ENCODE data around the gene WT1. TPM values are rescaled to one million over a fixed set of nuclear protein-coding genes. Genes with fewer than 3 reads are reported as not detected.

WT1 gene
- total and polyA plus RNA-seq, 2 of the 13 experiments (the other 11 are each of a cell fraction or from before 2014, with no cell fraction given): 0.15 to 0.31 TPM

DNA sequence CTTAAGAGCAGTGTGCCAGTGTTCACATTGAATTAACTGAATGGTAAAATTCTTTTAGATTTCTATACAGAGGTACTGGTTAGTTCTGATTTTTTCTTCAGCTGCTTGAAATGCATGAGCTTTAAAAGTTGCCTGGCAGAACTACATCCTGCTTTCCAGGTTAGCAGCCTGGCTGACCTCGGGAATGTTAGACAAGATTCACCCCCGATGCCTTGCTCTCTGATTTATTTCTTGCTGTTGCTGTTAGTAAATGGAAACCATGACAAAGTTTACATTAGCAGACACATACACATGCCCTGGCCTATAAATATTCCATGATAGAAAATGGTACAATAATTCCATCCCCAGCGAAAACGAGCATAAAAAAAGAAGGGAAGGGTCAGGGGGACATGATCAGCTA is 47.0 kb downstream of the WT1 start (continued):
- TF ChIP-seq ZNF776 (CRISPR knock-in tag; IDR thresholded peaks at IDR 0.05) (no peak), SP2 (CRISPR knock-in tag; IDR thresholded peaks at IDR 0.05) (no peak), ZNF549 (CRISPR knock-in tag; IDR thresholded peaks at IDR 0.05) (no peak)

DNA sequence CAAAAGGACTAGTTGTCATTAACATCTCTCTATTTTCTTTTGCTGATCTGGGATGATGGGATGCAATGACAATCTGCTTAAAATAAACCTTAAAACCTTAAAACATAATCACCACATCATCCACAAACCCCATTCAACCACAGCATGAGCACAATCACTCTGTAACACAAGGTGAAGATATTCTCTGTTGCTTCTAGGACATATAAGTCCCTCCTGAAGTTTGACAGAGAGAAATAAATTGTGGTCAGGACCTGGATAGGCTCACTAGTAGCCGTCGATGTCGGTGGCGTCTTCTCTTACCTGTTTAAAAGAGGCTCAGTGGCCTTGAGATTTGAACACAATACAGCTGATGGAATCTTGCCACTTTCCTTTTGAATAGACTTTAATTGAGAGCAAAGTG is 47.9 kb downstream of the WT1 start:
- Histone ChIP-seq H3K4me1 (ENCODE audit: insufficient read depth, low read length) (no peaks in the 10 kb centered on the region), H4K20me1 (ENCODE audit: insufficient read depth, low read length) (no peaks in the 10 kb centered on the region), H3K27me3 (ENCODE audit: control insufficient read depth in 1 of 2, insufficient read depth in 2 of 2, low read length in 2 of 2) (peaks cover 2 to 33% of the 10 kb centered on the region in 2 experiments; a peak in 3 of 5 replicates), H3K4me3 (replicated peaks in 1 of 3; ENCODE audit: insufficient read depth in 1 of 3, low read depth in 2 of 3, low read length in 3 of 3) (no peak overlapping the region), H3K36me3 (replicated peaks in 1 of 2; ENCODE audit: control insufficient read depth in 1 of 2, insufficient read depth in 2 of 2, low read length in 2 of 2) (no peaks in the 10 kb centered on the region), H2AFZ (ENCODE audit: low read length) (no peak overlapping the region), H3K27ac (ENCODE audit: extremely low read length, insufficient read depth, low read length) (no peak overlapping the region), H3K4me2 (ENCODE audit: low read depth, low read length) (no peak overlapping the region), H3K9ac (ENCODE audit: insufficient read depth, low read depth, low read length) (no peak overlapping the region), H3K79me2 (ENCODE audit: insufficient read depth, low read length) (no peaks in the 10 kb centered on the region), H3K9me3 (ENCODE audit: low read length) (no peaks in the 10 kb centered on the region)
- FAIRE-seq: no peak
- 23% methylated on average over 4 of the region's 4 CpGs for WGBS (ENCODE audit: low lambda C conversion rate)
- POLR2A ChIA-PET: no interaction called here
- in situ Hi-C loops (cut with HindIII; ENCODE audit: extremely low pct_ligation_motif_present, low pct_unique_long_range_greater_than_20kb) (no loop called here), intact Hi-C loops (cut with micrococcal nuclease; ENCODE audit: unreplicated experiment) (no loop called here)
- no TSS peak for BruUV-seq (replicated peaks)
- CTCF ChIA-PET (ENCODE audit: low intra/inter-chr PET ratio, low total read pairs): no interaction called here
- TF ChIP-seq SMARCC2 (IDR thresholded peaks at IDR 0.05): no peak
- no peak for TF ChIP-seq CBX5 (CRISPR knock-in tag; IDR thresholded peaks at IDR 0.05; ENCODE audit: borderline replicate concordance)
- TF ChIP-seq, protein P1, sequence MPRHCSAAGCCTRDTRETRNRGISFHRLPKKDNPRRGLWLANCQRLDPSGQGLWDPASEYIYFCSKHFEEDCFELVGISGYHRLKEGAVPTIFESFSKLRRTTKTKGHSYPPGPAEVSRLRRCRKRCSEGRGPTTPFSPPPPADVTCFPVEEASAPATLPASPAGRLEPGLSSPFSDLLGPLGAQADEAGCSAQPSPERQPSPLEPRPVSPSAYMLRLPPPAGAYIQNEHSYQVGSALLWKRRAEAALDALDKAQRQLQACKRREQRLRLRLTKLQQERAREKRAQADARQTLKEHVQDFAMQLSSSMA (CRISPR knock-in tag; IDR thresholded peaks at IDR 0.05): no peak
- TF ChIP-seq ZNF616 (CRISPR knock-in tag; IDR thresholded peaks at IDR 0.05; ENCODE audit: low read depth): no peak
- TF ChIP-seq, protein P2, sequence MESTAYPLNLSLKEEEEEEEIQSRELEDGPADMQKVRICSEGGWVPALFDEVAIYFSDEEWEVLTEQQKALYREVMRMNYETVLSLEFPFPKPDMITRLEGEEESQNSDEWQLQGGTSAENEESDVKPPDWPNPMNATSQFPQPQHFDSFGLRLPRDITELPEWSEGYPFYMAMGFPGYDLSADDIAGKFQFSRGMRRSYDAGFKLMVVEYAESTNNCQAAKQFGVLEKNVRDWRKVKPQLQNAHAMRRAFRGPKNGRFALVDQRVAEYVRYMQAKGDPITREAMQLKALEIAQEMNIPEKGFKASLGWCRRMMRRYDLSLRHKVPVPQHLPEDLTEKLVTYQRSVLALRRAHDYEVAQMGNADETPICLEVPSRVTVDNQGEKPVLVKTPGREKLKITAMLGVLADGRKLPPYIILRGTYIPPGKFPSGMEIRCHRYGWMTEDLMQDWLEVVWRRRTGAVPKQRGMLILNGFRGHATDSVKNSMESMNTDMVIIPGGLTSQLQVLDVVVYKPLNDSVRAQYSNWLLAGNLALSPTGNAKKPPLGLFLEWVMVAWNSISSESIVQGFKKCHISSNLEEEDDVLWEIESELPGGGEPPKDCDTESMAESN (CRISPR knock-in tag; conservative IDR thresholded peaks at IDR 0.05): no peak
- no peak for TF ChIP-seq PHF8 (CRISPR knock-in tag; IDR thresholded peaks at IDR 0.05)
- no peak for TF ChIP-seq KDM1A (CRISPR knock-in tag; IDR thresholded peaks at IDR 0.05)
- no peak for TF ChIP-seq REPIN1 (CRISPR knock-in tag; IDR thresholded peaks at IDR 0.05; ENCODE audit: borderline replicate concordance, low read depth)
- TF ChIP-seq ZNF335 (CRISPR knock-in tag; IDR thresholded peaks at IDR 0.05): no peak
- no peak for TF ChIP-seq HNRNPH1 (optimal IDR thresholded peaks at IDR 0.05; ENCODE audit: low read depth, low read length)
- TF ChIP-seq ZNF3 (CRISPR knock-in tag; IDR thresholded peaks at IDR 0.05): no peak
- TF ChIP-seq, protein P3, sequence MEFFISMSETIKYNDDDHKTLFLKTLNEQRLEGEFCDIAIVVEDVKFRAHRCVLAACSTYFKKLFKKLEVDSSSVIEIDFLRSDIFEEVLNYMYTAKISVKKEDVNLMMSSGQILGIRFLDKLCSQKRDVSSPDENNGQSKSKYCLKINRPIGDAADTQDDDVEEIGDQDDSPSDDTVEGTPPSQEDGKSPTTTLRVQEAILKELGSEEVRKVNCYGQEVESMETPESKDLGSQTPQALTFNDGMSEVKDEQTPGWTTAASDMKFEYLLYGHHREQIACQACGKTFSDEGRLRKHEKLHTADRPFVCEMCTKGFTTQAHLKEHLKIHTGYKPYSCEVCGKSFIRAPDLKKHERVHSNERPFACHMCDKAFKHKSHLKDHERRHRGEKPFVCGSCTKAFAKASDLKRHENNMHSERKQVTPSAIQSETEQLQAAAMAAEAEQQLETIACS (CRISPR knock-in tag; IDR thresholded peaks at IDR 0.05): no peak
- ATAC-seq: no peak
- no peak for DNase-seq (ENCODE audit: low spot score)

Data from HepG2 (cell line).